KMS-11 (cell line): ENCODE data around the gene SLC1A4.

Source experiments
- H2AFZ ChIP-seq: fragments of 200-600 bp; sonication (generic); 2 replicates; pipeline ENCODE4 v1.6.1; 2016; ENCODE audit warnings: antibody characterized with exemption, mixed run types, low read depth
- H3K27ac ChIP-seq: fragments of 200-600 bp; sonication (generic); 2 replicates; pipeline ENCODE4 v1.6.1; 2016; ENCODE audit warnings: mild to moderate bottlenecking, mixed run types
- H3K27me3 ChIP-seq: fragments of 200-600 bp; sonication (generic); 2 replicates; pipeline ENCODE4 v1.6.1; 2017; ENCODE audit warnings: mild to moderate bottlenecking, low read depth, mixed run types, moderate library complexity; ENCODE audit not compliant: insufficient read depth
- H3K36me3 ChIP-seq: fragments of 200-600 bp; sonication (generic); 2 replicates; pipeline ENCODE4 v1.6.1; 2017; ENCODE audit warnings: mild to moderate bottlenecking, mixed run types; ENCODE audit not compliant: insufficient read depth
- H3K4me1 ChIP-seq: fragments of 200-600 bp; sonication (generic); 2 replicates; pipeline ENCODE4 v1.6.1; 2016; ENCODE audit warnings: mild to moderate bottlenecking, low read depth, mixed run types; ENCODE audit not compliant: poor library complexity, severe bottlenecking
- H3K4me2 ChIP-seq: fragments of 200-600 bp; sonication (generic); 2 replicates; pipeline ENCODE4 v1.7.0; 2016; ENCODE audit warnings: mild to moderate bottlenecking, mixed run types
- H3K4me3 ChIP-seq: fragments of 200-600 bp; sonication (generic); IDR thresholded peaks from 2 replicates; pipeline ENCODE4 v1.6.1; 2017; ENCODE audit warnings: low read depth, low read length, mixed read lengths; ENCODE audit not compliant: insufficient read depth
- H3K79me2 ChIP-seq: fragments of 200-600 bp; sonication (generic); 2 replicates; pipeline ENCODE4 v1.6.1; 2016; ENCODE audit warnings: low read depth, mixed run types; ENCODE audit not compliant: insufficient read depth
- H3K9ac ChIP-seq: fragments of 200-600 bp; sonication (generic); 2 replicates; pipeline ENCODE4 v1.6.1; 2016; ENCODE audit warnings: mild to moderate bottlenecking, mixed run types
- H4K20me1 ChIP-seq: fragments of 200-600 bp; sonication (generic); 2 replicates; pipeline ENCODE4 v1.6.1; 2016; ENCODE audit warnings: mild to moderate bottlenecking, mixed run types; ENCODE audit not compliant: insufficient read depth
- TF ChIP-seq, protein P1 (sequence below): fragments of 200-600 bp; sonication (generic); conservative IDR thresholded peaks from 2 replicates; pipeline ENCODE4 v1.6.1; 2017; ENCODE audit warnings: low read depth, mild to moderate bottlenecking, antibody characterized with exemption, low read length, moderate library complexity, mixed read lengths

SLC1A4 gene

DNA sequence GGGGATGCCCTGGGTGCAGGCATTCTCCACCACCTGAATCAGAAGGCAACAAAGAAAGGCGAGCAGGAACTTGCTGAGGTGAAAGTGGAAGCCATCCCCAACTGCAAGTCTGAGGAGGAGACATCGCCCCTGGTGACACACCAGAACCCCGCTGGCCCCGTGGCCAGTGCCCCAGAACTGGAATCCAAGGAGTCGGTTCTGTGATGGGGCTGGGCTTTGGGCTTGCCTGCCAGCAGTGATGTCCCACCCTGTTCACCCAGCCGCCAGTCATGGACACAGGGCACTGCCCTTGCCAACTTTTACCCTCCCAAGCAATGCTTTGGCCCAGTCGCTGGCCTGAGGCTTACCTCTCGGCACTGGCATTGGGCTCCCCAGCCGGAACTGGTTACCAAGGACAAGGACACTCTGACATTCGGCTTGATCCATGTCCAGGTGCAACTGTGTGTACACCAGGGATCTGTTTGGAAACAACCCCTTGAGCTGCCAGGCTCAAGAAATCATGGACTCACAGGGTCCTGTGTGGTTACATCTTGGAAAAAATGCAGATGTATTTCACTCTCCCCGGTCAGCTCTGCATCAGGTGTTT, 31.8 kb downstream of the SLC1A4 start:
- H3K27ac ChIP-seq = no peak overlapping the region
- no peaks in the 10 kb centered on the region for H3K27me3 ChIP-seq
- TF ChIP-seq, protein P1, sequence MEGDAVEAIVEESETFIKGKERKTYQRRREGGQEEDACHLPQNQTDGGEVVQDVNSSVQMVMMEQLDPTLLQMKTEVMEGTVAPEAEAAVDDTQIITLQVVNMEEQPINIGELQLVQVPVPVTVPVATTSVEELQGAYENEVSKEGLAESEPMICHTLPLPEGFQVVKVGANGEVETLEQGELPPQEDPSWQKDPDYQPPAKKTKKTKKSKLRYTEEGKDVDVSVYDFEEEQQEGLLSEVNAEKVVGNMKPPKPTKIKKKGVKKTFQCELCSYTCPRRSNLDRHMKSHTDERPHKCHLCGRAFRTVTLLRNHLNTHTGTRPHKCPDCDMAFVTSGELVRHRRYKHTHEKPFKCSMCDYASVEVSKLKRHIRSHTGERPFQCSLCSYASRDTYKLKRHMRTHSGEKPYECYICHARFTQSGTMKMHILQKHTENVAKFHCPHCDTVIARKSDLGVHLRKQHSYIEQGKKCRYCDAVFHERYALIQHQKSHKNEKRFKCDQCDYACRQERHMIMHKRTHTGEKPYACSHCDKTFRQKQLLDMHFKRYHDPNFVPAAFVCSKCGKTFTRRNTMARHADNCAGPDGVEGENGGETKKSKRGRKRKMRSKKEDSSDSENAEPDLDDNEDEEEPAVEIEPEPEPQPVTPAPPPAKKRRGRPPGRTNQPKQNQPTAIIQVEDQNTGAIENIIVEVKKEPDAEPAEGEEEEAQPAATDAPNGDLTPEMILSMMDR = no peak
- H3K4me3 ChIP-seq = no peak overlapping the region
- no peaks in the 10 kb centered on the region for H4K20me1 ChIP-seq
- no peak overlapping the region for H3K4me2 ChIP-seq
- H2AFZ ChIP-seq = no peak overlapping the region
- H3K9ac ChIP-seq = no peak overlapping the region
- no peaks in the 10 kb centered on the region for H3K79me2 ChIP-seq
- no peaks in the 10 kb centered on the region; the same call in 1 of the 2 replicates for H3K36me3 ChIP-seq
- H3K4me1 ChIP-seq = peaks cover 20% of the 10 kb centered on the region

DNA sequence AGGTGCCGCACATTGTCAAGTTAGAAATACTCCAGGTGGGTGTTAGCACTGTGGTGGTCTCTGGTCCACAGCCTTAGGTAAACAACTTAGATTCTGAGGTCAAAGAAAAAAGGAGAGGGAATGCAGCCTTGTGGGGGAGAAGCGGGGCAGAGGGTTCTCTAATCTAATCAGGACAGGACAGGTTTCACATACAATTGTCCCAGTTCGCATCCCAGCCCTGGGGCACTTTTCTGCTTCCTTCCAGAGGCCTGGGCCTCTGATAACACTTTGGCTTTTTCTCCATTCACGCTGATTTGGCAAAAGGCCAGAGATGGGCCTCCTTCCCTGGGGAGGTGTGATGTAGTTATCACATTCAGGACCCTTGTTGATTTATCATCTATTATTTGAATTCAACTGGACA, 32.5 kb downstream of the SLC1A4 start:
- Histone ChIP-seq H3K27ac (no peak overlapping the region), H4K20me1 (no peaks in the 10 kb centered on the region), H3K36me3 (no peaks in the 10 kb centered on the region), H2AFZ (no peak overlapping the region), H3K27me3 (no peaks in the 10 kb centered on the region), H3K4me2 (no peak overlapping the region), H3K79me2 (no peaks in the 10 kb centered on the region), H3K9ac (no peak overlapping the region), H3K4me3 (no peak overlapping the region), H3K4me1 (peaks cover 22% of the 10 kb centered on the region)
- TF ChIP-seq, protein P1 = no peak

DNA sequence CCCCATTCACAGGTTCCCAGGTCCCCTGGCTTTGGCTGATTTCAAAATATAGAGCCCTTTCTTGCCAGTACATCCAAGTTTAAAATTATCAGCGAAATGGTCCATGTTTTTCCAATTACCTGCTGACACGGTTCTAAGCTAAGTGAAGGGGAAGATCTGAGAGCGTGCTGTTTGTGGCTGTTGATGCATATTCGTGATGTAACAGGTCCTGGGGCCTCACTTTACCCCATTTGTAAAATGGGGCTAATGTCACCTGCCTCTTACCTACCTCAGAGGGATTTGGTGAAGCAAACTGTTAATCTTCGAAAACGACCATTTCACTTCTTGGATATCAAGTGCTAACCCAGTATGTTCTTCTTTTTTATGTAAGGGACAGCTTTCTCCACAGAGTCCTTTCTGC, 33.0 kb downstream of the SLC1A4 start:
- no peaks in the 10 kb centered on the region for H3K36me3 ChIP-seq
- H2AFZ ChIP-seq = no peak overlapping the region
- H3K27ac ChIP-seq = no peak overlapping the region
- TF ChIP-seq, protein P1 = no peak
- no peaks in the 10 kb centered on the region for H3K27me3 ChIP-seq
- no peak overlapping the region for H3K4me3 ChIP-seq
- peaks cover 22% of the 10 kb centered on the region for H3K4me1 ChIP-seq
- no peaks in the 10 kb centered on the region for H3K79me2 ChIP-seq
- no peak overlapping the region for H3K4me2 ChIP-seq
- no peak overlapping the region for H3K9ac ChIP-seq
- no peaks in the 10 kb centered on the region for H4K20me1 ChIP-seq

DNA sequence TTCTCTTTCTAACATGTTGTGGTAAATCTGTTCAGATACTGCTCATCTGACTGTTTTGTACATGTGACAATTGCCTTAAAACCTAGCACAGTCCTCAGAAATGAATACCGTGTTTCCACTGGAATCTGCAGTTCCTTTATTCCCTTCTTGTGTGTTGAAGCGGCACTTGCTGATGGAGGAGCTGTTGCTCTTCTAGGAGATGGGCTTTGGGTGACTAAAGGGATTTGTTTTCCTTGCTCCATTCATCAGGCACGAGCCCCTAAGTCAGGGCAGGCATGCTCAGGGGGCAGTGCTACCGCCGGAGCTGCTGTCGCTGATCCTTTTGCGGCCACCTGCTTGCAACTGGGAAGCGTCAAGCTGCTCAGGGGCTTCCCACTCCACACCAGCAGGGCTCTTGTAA, 34.5 kb downstream of the SLC1A4 start:
- Histone ChIP-seq H4K20me1 (no peaks in the 10 kb centered on the region), H2AFZ (no peak overlapping the region), H3K4me3 (no peak overlapping the region), H3K79me2 (no peaks in the 10 kb centered on the region), H3K4me1 (peaks cover 36% of the 10 kb centered on the region), H3K27me3 (no peaks in the 10 kb centered on the region), H3K4me2 (no peak overlapping the region), H3K9ac (no peak overlapping the region), H3K36me3 (no peaks in the 10 kb centered on the region), H3K27ac (no peak overlapping the region)
- TF ChIP-seq, protein P1 = no peak
